Measurements from ENCODE around the gene AKAP13. TPM values are rescaled to one million over a fixed set of nuclear protein-coding genes. Genes with fewer than 3 reads are reported as not detected.

Gene AKAP13
- total RNA-seq, 1 donor from 2014 or later = 450 TPM

DNA sequence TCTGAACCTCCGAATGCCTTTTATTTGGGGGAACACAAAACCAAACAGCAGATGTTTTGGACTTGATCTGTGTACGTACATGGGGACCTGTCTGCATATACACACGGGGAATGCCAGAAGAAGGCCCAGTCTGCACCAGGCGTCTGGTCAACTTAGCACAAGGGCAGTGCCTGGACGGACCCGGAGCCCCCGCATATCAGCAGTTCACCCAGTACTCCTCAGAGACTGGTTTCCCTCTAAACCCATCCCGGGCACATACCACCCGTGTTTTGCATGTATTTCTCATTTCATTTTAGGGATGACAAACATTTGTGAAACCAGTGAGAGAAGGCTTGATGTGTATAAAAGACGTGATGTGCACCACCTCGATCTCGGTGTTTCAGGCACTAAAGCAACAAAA, 364.6 kb downstream of the AKAP13 start:
- H3K4me3 ChIP-seq = no peak overlapping the region
- intact Hi-C loops (cut with DNase I) = no loop called here
- DNase-seq (no peak), ATAC-seq (no peak)
- peaks cover 5% of the 10 kb centered on the region for H3K4me1 ChIP-seq
- H3K27me3 ChIP-seq = no peaks in the 10 kb centered on the region
- no peak overlapping the region for H3K27ac ChIP-seq
- TF ChIP-seq, protein P1, sequence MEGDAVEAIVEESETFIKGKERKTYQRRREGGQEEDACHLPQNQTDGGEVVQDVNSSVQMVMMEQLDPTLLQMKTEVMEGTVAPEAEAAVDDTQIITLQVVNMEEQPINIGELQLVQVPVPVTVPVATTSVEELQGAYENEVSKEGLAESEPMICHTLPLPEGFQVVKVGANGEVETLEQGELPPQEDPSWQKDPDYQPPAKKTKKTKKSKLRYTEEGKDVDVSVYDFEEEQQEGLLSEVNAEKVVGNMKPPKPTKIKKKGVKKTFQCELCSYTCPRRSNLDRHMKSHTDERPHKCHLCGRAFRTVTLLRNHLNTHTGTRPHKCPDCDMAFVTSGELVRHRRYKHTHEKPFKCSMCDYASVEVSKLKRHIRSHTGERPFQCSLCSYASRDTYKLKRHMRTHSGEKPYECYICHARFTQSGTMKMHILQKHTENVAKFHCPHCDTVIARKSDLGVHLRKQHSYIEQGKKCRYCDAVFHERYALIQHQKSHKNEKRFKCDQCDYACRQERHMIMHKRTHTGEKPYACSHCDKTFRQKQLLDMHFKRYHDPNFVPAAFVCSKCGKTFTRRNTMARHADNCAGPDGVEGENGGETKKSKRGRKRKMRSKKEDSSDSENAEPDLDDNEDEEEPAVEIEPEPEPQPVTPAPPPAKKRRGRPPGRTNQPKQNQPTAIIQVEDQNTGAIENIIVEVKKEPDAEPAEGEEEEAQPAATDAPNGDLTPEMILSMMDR (IDR thresholded peaks at IDR 0.05) = no peak
- H3K36me3 ChIP-seq = peaks cover 92% of the 10 kb centered on the region
- no peaks in the 10 kb centered on the region for H3K9me3 ChIP-seq

DNA sequence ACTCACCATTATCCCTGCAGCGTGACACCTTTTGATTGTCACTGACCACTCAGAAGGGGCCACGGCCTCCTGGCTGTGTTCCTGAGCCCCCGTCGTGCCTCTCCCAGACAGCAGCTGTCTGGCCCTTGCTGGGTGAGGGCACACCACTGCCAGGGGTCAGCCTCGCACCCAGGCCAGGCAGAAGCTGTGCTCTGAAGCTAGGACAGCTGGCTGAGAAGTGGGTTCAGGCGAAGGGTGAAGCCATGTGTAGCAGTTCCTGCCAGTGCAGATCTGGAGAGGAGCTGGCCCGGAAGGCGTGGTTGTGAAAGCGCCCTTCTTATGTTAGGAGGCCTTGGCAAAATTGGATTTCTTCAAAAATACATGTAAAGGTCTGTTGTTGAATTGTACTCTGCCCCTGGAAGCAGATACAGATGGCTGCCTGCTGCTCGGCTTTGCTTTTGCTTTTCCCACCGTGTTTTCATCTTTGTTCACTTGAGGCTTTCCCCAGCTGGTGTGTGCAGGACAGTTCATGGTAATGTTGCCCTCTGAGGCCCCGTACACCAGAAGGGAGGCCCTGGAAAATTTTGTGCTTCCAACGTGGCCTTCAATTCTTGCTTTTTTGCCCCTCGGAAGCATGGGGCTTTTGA, 365.2 kb downstream of the AKAP13 start:
- DNase-seq (no peak), ATAC-seq (peak; percentile 8)
- H3K27ac ChIP-seq = no peak overlapping the region
- no peaks in the 10 kb centered on the region for H3K9me3 ChIP-seq
- intact Hi-C loops (cut with DNase I) = no loop called here
- TF ChIP-seq, protein P1 (IDR thresholded peaks at IDR 0.05) = no peak
- peaks cover 7% of the 10 kb centered on the region for H3K4me1 ChIP-seq
- peaks cover 86% of the 10 kb centered on the region for H3K36me3 ChIP-seq
- no peak overlapping the region for H3K4me3 ChIP-seq
- H3K27me3 ChIP-seq = no peaks in the 10 kb centered on the region

DNA sequence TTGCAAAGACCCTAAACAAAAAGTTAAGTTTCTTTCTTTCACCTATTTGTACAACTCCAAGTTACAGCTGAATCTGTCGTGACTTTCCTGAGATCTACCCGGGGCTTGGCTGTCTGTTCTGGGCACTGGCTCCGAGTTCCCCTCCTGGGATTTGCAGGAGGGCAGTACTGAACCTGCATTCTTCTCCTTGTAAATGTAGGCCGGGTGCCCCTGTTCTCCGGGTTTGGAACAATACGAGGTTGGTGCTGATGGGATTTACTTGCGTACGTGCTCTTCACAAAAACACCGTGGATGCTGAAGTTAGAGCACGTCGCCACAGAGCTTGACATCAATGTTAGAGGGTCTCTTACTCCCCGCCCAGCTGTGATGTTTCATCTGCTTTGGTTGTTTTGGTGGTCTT, 366.2 kb downstream of the AKAP13 start:
- DNase-seq (no peak), ATAC-seq (no peak)
- Histone ChIP-seq H3K36me3 (peaks cover 76% of the 10 kb centered on the region), H3K27ac (no peak overlapping the region), H3K9me3 (no peaks in the 10 kb centered on the region), H3K4me3 (no peak overlapping the region), H3K4me1 (peaks cover 16% of the 10 kb centered on the region), H3K27me3 (no peaks in the 10 kb centered on the region)
- TF ChIP-seq, protein P1 (IDR thresholded peaks at IDR 0.05) = no peak
- intact Hi-C loops (cut with DNase I) = no loop called here

DNA sequence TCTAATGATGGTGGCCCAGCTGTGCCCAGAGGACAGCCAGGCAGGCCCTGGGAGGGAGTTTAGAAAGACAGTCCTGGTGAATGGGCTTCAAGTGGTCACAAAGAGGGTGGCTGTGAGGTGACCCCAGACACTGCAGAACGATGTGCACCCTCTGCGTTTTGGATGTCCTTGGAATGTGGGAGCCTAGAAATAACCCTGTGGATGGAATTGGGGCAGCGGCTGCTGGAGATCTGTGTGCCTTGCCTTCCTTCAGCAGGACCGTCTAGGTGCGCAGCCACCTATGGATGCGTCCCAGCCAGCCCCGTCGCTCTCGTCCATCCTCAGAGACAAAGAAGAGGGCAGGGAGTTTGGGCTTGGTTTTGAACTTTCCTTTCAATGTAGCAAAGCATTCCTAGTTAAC, 367.8 kb downstream of the AKAP13 start:
- Histone ChIP-seq H3K36me3 (peaks cover 60% of the 10 kb centered on the region), H3K27ac (no peak overlapping the region)

DNA sequence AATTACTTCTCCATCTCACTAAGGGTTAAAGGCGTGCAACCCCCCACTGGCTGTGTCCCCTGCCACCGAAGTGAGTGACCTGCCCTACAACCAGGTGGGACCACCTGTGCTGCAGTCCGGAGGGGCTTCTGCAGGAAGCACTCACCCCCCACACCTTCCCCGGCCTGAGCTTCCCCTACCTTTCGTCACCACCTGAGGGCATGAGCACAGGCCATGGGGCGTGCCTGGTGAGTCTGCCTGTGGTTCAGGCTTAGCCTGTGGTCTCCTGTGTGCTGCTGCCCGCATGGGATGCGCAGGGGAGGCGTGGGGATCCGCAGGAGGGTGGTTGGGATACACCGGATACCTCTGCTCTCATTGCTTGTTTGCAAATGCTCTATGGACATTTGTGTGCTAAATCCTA, 368.3 kb downstream of the AKAP13 start:
- intact Hi-C loops (cut with DNase I) = no loop called here
- no peak for ATAC-seq
- no peak overlapping the region for H3K4me3 ChIP-seq
- H3K27ac ChIP-seq = peak overlapping the region; percentile 30
- no peaks in the 10 kb centered on the region for H3K27me3 ChIP-seq
- H3K9me3 ChIP-seq = no peaks in the 10 kb centered on the region
- H3K36me3 ChIP-seq = peaks cover 55% of the 10 kb centered on the region
- no peak for DNase-seq
- peaks cover 16% of the 10 kb centered on the region for H3K4me1 ChIP-seq
- TF ChIP-seq, protein P1 (IDR thresholded peaks at IDR 0.05) = no peak

More for the DNA sequence above, 367.8 kb downstream of the AKAP13 start:
- DNase-seq = no peak
- intact Hi-C loops (cut with DNase I) = no loop called here
- ATAC-seq = no peak
- H3K27me3 ChIP-seq = no peaks in the 10 kb centered on the region
- peaks cover 16% of the 10 kb centered on the region for H3K4me1 ChIP-seq
- TF ChIP-seq, protein P1 (IDR thresholded peaks at IDR 0.05) = no peak
- H3K4me3 ChIP-seq = no peak overlapping the region
- no peaks in the 10 kb centered on the region for H3K9me3 ChIP-seq
